Retinal pigment epithelial cell (primary cell): ENCODE data around the gene GH1.
"Not testable (repeated sequence)": the region's sequence is repeated elsewhere in the genome, so short reads cannot be mapped to it uniquely, and the experiment has no call there.

Experiments
- DNase-seq: peaks from one replicate; pipeline ENCODE4 v3.0.0-alpha.2; 2010; ENCODE audit warnings: low read depth
- H3K4me3 ChIP-seq: 2 replicates; pipeline ENCODE4 v1.5.1; 2011; ENCODE audit warnings: mild to moderate bottlenecking, low read length, control low read depth, moderate library complexity
- CTCF ChIP-seq: conservative IDR thresholded peaks from 2 replicates; pipeline ENCODE4 v1.5.1; 2011; ENCODE audit warnings: low read depth, low read length, control low read depth, inconsistent platforms

Gene GH1

GRCh38 chr17:63918789-63919305, at the start of gene GH1:
Gene GH1, minus strand, starts transcription at chr17:63918839. Its CDS starts 63 bp downstream, at chr17:63918776.
- DNase-seq, H3K4me3 ChIP-seq: not testable (repeated sequence)

- no peak for TF ChIP-seq CTCF
- no peak for DNase-seq
- no peak overlapping the region for H3K4me3 ChIP-seq
Measured at GRCh38 chr17:63967953-63968352, 49.3 kb upstream of the GH1 start.

- no peak for DNase-seq
- TF ChIP-seq CTCF: no peak
- H3K4me3 ChIP-seq: no peak overlapping the region
Measured at GRCh38 chr17:63966646-63967264, 48.1 kb upstream of the GH1 start.

GRCh38 chr17:63963123-63963522, 44.5 kb upstream of the GH1 start:
- no peak for DNase-seq
- H3K4me3 ChIP-seq: no peak overlapping the region
- no peak for TF ChIP-seq CTCF

GRCh38 chr17:63962298-63962744, 43.7 kb upstream of the GH1 start:
- TF ChIP-seq CTCF: no peak
- no peak overlapping the region for H3K4me3 ChIP-seq
- no peak for DNase-seq

GRCh38 chr17:63961355-63962212, 42.9 kb upstream of the GH1 start:
- no peak for TF ChIP-seq CTCF
- no peak for DNase-seq
- H3K4me3 ChIP-seq: peak overlapping the region; percentile 20

GRCh38 chr17:63960430-63960829, 41.8 kb upstream of the GH1 start:
- no peak for TF ChIP-seq CTCF
- DNase-seq: no peak
- no peak overlapping the region for H3K4me3 ChIP-seq
